HG03520 (cell line): ENCODE results near the gene AMDHD2.
"Not testable (repeated sequence)": the region's sequence is repeated elsewhere in the genome, so short reads cannot be mapped to it uniquely, and the experiment has no call there.

Experiments used
- ATAC-seq: cut with Tn5 transposase; IDR thresholded peaks from one replicate; pipeline ENCODE4 v1.9.1; 2021; ENCODE audit warnings: mild to moderate bottlenecking, moderate library complexity; ENCODE audit not compliant: unreplicated experiment

The AMDHD2 gene

DNA sequence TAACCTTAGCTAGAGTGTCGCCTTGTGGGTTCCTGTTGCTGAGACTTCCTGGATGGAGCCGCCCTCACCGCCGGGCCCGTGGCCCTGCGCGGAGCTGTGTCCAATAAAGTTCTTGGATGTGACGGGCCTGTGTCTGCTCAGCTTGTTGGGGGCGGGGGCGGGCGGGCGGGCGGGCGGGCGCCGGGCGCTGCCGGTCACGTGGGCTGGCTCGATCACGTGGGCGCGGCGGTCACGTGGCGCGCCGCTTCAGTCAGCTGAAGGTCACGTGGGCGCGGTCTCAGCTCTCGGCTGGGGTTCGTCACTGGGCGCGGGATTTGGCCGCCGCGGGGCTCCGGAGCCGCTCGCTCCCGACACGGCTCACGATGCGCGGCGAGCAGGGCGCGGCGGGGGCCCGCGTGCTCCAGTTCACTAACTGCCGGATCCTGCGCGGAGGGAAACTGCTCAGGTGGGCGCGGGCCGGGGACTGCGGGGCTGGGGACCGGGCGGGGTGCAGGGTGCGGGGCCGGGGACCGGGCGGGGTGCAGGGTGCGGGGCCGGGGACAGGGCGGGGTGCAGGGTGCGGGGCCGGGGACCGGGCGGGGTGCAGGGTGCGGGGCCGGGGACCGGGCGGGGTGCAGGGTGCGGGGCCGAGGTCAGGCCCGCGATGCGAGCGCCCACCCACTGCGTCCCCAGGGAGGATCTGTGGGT lies at the start of gene AMDHD2:
TSS of gene AMDHD2 (plus strand) at position 275 of the 687 bp plus-strand sequence. CDS start at position 363, 88 bp downstream.
- ATAC-seq: peak; percentile 33

GRCh38 chr16:2470603-2471015 lies 49.6 kb upstream of the AMDHD2 start:
- ATAC-seq: no peak

DNA sequence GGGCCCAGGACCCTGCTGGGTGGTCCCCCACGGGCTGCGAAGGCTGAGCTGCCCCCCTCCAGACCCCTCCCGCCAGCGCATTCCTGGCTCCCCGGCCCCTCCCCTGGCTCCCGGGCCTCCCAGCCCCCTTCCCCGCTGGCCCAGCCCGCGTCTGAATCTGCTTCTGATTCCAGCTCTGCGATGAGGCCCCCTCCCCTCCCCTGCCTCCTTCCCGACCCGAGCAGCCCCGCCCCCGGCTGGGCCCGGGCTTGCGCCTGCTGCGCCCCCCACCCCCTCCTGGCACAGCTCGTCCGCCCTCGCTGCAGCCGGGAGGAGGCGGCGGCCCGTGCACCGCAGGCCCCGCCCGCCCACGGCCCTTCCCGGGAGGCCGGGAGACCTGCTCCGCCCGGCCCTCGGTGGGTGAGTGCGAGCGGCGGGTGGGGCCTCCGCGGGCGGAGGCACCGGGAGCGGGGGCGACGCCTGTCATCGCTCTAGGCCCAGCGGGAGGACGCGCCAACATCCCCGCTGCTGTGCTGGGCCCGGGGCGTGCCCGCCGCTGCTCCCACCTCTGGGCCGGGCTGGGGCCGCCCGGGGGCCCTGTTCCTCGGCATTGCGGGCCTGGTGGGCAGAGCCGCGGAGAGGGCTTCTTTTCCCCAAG lies 49.0 kb upstream of the AMDHD2 start, which contains the start of gene NTN3:
TSS of gene NTN3 (plus strand) at position 282 of the 637 bp plus-strand sequence. CDS start 405 bp downstream, outside the sequence.
- ATAC-seq: no peak

DNA sequence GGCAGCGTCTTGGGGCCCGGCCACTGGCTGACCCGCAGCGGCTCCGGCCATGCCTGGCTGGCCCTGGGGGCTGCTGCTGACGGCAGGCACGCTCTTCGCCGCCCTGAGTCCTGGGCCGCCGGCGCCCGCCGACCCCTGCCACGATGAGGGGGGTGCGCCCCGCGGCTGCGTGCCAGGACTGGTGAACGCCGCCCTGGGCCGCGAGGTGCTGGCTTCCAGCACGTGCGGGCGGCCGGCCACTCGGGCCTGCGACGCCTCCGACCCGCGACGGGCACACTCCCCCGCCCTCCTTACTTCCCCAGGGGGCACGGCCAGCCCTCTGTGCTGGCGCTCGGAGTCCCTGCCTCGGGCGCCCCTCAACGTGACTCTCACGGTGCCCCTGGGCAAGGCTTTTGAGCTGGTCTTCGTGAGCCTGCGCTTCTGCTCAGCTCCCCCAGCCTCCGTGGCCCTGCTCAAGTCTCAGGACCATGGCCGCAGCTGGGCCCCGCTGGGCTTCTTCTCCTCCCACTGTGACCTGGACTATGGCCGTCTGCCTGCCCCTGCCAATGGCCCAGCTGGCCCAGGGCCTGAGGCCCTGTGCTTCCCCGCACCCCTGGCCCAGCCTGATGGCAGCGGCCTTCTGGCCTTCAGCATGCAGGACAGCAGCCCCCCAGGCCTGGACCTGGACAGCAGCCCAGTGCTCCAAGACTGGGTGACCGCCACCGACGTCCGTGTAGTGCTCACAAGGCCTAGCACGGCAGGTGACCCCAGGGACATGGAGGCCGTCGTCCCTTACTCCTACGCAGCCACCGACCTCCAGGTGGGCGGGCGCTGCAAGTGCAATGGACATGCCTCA lies 48.3 kb upstream of the AMDHD2 start:
- no peak for ATAC-seq

- no peak for ATAC-seq
Measured at GRCh38 chr16:2472488-2472864, 47.7 kb upstream of the AMDHD2 start.

DNA sequence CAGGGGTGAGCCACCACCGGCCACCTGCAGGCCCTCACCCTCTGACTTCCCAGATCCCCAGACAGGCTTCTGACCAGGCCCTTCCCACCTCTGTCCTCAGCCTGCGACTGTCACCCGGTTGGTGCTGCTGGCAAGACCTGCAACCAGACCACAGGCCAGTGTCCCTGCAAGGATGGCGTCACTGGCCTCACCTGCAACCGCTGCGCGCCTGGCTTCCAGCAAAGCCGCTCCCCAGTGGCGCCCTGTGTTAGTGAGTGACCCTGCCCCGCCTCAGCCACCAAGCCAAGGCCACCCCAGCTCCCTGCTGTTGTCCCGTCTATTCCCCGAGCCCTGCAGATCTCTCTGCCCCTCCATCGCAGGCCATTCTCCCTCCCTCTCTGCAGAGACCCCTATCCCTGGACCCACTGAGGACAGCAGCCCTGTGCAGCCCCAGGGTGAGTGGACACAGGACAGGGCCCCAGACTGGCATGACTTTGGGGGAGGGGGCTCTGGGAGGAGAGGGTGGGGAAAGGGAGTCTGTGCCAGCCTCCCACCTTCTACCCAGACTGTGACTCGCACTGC lies 47.2 kb upstream of the AMDHD2 start:
- ATAC-seq: no peak

DNA sequence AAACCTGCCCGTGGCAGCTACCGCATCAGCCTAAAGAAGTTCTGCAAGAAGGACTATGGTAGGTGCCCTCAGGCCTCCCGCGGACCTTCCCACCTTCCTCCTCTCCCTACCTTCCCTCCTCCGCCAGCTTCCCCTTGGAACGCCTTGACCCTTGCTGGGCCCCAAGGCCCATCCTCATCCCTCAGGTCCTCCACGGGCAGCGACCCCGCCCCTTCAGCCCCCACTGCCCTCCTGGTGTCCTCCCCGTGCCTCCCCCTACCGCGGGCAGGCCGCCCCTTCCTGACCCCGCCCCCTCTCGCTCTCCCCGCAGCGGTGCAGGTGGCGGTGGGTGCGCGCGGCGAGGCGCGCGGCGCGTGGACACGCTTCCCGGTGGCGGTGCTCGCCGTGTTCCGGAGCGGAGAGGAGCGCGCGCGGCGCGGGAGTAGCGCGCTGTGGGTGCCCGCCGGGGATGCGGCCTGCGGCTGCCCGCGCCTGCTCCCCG lies 46.7 kb upstream of the AMDHD2 start:
- ATAC-seq: no peak

- ATAC-seq: no peak
Measured at GRCh38 chr16:2473999-2474876, 45.9 kb upstream of the AMDHD2 start.

DNA sequence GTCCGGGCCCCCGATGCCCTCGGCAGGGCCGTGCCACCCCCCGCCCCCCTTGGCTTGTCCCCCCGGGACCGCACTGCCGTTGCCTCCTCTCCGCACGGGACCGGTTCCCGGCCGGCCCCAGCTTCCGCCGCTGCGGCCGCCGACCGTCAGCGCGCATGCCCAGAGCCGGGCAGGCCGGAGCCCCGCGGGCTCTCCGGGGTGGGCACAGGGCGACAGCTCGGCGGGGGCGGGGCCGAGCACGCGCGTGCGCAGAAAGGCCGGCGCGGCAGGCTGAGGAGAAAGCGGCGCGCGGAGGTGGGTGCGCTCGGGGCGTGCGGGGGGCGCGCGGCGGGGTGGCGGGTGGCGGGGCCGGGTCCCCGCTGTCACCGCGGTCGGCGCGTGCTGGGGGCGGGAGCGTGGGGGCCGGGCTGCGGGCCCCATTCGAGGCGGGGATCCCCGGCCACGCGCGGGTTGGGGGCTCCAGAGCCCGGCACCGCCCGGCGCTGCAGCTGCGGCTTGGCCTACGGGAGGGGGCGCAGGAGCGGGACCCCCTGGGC lies 45.2 kb upstream of the AMDHD2 start, which contains the start of gene TBC1D24:
TSS of gene TBC1D24 (plus strand) at position 251 of the 536 bp plus-strand sequence. CDS start 21,022 bp downstream, outside the sequence.
- peak; percentile 49 for ATAC-seq

DNA sequence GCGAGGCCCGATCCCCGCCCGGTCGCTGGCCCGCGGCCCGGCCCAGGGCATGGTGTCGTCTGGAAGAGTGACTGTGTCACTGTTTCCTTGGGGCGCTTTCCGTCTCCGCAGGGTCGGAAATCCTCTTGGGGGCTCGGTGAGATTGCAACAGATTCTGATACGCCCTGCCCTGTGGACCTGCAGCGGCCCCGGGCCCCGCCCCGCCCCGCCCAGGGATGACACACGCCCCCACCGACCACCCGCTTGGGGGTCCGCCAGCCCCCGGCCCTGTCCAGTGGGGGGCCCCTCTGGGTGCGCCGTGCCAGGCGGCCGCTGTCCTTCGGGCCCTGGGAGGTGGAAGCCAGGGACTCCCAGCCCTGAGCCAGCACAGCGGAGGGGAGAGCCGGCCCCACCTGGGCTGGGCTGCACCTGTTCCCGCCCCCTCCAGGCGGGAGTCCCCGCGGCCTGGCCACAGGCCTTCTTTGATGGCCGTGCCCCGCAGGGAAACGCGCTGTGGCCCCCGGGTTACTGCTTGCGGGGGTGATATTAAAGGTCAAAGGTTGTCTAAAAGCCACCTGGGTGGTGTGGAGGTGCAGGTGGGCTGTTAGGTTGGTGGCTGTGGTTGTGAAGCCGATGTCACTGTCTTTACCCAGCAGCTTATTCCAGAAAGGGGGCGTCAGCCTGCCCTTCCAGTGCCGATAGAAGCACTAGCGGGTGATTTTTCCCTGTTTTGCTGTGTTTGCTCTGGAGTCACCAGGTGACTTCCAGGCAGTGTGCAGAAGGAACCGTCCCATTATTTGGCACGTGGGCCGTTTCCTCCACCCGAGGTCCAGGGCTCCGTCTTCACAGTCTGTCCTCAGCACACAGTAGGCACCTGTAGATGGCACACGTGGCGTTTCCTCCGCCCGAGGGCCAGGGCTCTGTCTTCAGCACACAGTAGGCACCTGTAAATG lies 44.5 kb upstream of the AMDHD2 start:
- no peak for ATAC-seq

DNA sequence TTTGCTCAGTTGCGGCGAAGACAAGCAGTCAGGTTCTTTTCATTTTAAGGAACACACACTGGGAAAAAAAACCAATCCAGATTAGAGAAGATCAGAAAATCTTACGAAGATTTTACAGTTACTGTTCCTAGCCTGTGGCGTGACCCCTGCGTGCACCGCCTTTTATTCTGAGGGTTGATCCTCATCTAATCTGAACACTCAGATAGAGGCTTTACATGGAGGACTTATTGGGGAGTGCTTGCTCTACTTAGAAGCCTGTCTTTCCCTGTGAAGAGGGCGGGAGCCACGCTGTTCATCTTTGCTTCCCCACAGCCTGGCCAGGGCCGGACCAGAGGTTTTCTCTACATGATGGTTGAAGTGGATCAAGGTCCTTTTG lies 43.8 kb upstream of the AMDHD2 start:
- ATAC-seq: no peak

DNA sequence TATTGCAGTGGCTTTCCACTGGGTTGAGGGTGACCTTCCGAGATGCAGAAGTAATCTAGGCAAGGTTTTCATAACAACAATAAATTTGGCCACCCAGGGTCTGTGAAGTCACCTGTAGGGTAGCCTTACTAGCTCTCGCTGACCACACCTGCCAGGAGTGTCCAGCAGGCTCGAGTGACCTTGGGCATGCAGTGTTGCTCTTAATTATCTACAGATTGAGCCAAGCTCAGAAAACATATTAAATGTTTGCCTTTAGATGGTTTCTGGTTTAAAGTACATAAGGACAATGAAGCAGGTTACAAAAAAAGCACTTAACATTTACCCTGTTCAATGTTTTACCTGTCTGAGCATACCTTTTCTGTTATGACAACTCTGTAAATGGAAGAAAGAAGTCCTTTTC lies 43.4 kb upstream of the AMDHD2 start:
- no peak for ATAC-seq

- ATAC-seq: no peak
Measured at GRCh38 chr16:2477327-2477726, 42.8 kb upstream of the AMDHD2 start.

GRCh38 chr16:2478279-2478678 lies 41.9 kb upstream of the AMDHD2 start:
- no peak for ATAC-seq

- ATAC-seq: not testable (repeated sequence)
Measured at GRCh38 chr16:2479996-2480395, 40.2 kb upstream of the AMDHD2 start.

DNA sequence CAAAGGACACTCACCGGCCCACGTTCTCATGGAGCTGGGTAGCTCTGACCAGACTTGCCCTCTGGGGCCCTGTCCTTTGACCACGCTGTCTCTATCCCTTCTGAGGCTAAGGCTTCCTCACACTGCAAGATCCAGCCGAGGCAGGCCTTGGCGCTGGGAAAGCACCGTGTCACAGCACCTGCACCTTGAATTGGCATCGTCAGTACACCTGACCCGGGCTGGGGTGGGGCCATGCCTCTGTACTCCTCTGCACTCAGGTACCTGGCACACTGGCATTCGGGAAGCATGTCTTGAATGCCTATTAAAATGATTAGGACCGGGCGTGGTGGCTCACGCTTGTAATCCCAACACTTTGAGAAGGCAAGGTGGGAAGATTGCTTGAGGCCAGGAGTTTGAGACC lies 39.2 kb upstream of the AMDHD2 start:
- ATAC-seq: no peak

GRCh38 chr16:2481676-2482075 lies 38.5 kb upstream of the AMDHD2 start:
- no peak for ATAC-seq

- ATAC-seq: no peak
Measured at GRCh38 chr16:2482249-2482648, 37.9 kb upstream of the AMDHD2 start.
